ENCODE measurements around the gene PPM1K.

The PPM1K gene

DNA sequence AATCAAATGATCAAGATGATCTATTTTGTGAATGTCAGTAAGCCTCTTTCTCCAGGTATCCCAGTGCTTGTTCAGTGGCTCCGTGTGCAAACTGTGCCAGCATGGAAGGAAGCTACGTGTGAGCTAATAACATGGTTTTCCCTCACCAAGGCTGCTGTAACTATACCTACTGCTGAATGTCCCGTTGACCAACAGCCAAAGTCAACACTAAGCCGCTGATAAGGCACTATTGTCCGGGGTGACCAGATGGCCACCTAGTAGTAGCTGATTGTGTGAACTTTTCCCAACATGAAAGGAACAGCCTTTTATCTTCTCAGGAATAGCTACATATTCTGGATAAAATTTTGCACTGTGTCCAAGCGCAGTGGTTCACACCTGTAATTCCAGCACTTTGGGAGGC lies 68.0 kb downstream of the PPM1K start:
- DNase-seq (ENCODE audit: extremely low read depth, low read depth) = no peak

DNA sequence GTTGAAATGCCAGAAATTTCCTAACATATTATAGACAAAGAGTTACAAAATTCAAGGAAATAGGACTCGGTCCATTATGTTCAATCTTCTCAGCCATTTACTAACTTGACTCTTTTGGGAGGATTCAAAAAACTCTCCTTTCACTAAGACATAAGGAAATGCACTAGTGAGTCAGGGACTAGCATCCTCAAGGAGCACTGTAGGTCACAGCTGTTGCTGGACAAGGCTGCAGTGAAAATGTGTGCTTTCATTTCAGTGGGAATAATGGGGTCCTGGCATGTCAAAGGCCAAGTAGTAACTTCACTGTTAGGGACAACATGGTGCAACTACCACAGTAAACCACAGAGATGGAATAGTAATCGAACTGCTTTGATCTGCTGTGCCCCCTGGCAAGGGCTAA lies 69.0 kb downstream of the PPM1K start:
- TF ChIP-seq, protein P1, sequence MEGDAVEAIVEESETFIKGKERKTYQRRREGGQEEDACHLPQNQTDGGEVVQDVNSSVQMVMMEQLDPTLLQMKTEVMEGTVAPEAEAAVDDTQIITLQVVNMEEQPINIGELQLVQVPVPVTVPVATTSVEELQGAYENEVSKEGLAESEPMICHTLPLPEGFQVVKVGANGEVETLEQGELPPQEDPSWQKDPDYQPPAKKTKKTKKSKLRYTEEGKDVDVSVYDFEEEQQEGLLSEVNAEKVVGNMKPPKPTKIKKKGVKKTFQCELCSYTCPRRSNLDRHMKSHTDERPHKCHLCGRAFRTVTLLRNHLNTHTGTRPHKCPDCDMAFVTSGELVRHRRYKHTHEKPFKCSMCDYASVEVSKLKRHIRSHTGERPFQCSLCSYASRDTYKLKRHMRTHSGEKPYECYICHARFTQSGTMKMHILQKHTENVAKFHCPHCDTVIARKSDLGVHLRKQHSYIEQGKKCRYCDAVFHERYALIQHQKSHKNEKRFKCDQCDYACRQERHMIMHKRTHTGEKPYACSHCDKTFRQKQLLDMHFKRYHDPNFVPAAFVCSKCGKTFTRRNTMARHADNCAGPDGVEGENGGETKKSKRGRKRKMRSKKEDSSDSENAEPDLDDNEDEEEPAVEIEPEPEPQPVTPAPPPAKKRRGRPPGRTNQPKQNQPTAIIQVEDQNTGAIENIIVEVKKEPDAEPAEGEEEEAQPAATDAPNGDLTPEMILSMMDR (IDR thresholded peaks at IDR 0.05; ENCODE audit: low read depth, low read length) = no peak
- no peak for DNase-seq (ENCODE audit: extremely low read depth, low read depth)

More for the DNA sequence above, 68.0 kb downstream of the PPM1K start:
- TF ChIP-seq, protein P1 (IDR thresholded peaks at IDR 0.05; ENCODE audit: low read depth, low read length) = no peak

DNA sequence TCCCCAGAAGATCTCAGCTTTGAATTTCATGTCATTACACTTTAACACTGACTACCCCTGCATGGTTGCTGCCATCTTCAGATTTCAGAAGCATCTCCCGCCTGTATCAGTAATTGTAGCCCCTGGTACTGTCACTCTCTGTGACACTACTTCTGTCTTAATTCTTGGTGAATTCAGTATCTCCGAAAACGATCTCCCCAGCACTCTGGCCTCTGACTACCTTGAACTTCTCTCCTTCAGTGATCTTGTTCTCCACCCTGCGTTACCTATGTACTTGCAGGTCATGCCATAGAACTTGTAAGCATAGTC lies 72.2 kb downstream of the PPM1K start:
- no peak for DNase-seq (ENCODE audit: extremely low read depth, low read depth)
- TF ChIP-seq, protein P1 (IDR thresholded peaks at IDR 0.05; ENCODE audit: low read depth, low read length) = no peak

DNA sequence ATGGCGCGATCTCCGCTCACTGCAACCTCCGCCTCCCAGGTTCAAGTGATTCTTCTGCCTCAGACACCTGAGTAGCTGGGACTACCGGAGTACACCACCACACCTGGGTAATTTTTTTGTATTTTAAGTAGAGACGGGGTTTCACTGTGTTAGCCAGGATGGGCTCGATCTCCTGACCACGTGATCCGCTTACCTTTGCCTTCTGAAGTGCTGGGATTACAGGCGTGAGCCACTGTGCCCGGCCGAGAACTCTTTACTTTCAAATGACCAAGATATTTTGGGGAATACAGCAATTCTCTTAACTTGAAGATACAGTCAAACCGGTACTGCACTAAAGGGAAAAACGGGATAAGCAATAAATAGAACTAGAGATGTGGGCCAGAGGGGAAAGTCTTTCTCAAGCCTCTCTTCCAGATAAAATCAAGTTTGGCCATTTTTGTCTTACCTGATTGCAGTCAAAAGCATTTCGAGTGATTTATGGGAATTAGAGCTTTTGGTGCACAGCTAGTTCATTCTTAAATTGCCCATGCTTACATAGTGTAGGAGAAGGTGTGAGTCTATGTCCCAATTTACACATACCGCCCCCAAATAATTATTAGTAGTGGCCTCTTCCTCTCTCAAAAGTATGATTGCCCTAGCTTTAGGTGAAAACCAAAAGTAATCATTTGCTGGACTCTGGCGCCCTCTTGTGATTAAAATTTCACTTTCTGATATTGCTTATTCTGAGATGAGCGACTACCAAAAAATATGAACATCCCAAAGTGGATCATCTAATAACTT lies 72.7 kb downstream of the PPM1K start:
- TF ChIP-seq, protein P1 (IDR thresholded peaks at IDR 0.05; ENCODE audit: low read depth, low read length) = peak; percentile 58

DNA sequence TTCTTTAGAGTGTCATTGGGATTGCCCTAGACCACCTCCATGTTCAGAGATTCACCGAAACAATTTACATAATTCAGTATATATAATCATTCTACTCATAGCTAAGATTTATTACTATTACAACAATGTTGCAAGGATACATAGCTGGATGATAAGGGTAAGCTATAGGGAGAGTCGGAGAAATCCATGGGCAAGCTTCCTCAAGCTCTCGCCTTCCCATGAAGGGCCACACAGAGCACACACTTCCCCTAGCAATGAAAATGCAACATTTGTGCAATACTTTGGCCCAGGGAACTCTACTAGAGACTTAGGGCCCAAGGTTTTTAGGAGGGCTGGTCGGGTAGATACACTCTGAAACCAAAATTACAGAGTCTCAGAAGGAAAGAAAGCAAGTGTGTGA lies 76.2 kb downstream of the PPM1K start:
- TF ChIP-seq, protein P1 (IDR thresholded peaks at IDR 0.05; ENCODE audit: low read depth, low read length) = no peak

More for the DNA sequence above, 72.7 kb downstream of the PPM1K start:
- peak; percentile 5 for DNase-seq (ENCODE audit: extremely low read depth, low read depth)

More for the DNA sequence above, 76.2 kb downstream of the PPM1K start:
- no peak for DNase-seq (ENCODE audit: extremely low read depth, low read depth)

Data from AG09319 (cell line).